Activated naive CD8-positive, alpha-beta T cell (primary cell): ENCODE results near the gene RIMS4.
"Not testable (repeated sequence)": the region's sequence is repeated elsewhere in the genome, so short reads cannot be mapped to it uniquely, and the experiment has no call there.

Experiments used
- H3K27ac Mint-ChIP-seq: one replicate; pipeline ENCODE4 v1.8.0; 2021; ENCODE audit warnings: mixed read lengths
- H3K27me3 Mint-ChIP-seq: one replicate; pipeline ENCODE4 v1.8.0; 2021; ENCODE audit warnings: mixed read lengths
- H3K36me3 Mint-ChIP-seq: one replicate; pipeline ENCODE4 v1.8.0; 2021; ENCODE audit warnings: mixed read lengths
- H3K4me1 Mint-ChIP-seq: one replicate; pipeline ENCODE4 v1.8.0; 2021; ENCODE audit warnings: low read depth, mixed read lengths
- H3K4me3 Mint-ChIP-seq: one replicate; pipeline ENCODE4 v1.8.0; 2021; ENCODE audit warnings: mild to moderate bottlenecking, mixed read lengths
- H3K9me3 Mint-ChIP-seq: one replicate; pipeline ENCODE4 v1.8.0; 2021; ENCODE audit warnings: low read depth, mixed read lengths

The RIMS4 gene

GRCh38 chr20:44768854-44769480, 41.4 kb downstream of the RIMS4 start:
- no peaks in the 10 kb centered on the region for H3K36me3 Mint-ChIP-seq
- H3K4me1 Mint-ChIP-seq: no peaks in the 10 kb centered on the region
- no peaks in the 10 kb centered on the region for H3K9me3 Mint-ChIP-seq

GRCh38 chr20:44768256-44768655, 42.1 kb downstream of the RIMS4 start:
- Mint-ChIP-seq H3K36me3 (no peaks in the 10 kb centered on the region), H3K9me3 (no peaks in the 10 kb centered on the region), H3K27ac (no peak overlapping the region), H3K4me1 (no peaks in the 10 kb centered on the region), H3K4me3 (no peak overlapping the region), H3K27me3 (peaks cover 2% of the 10 kb centered on the region)

More at GRCh38 chr20:44768854-44769480, 41.4 kb downstream of the RIMS4 start:
- no peak overlapping the region for H3K27ac Mint-ChIP-seq
- no peak overlapping the region for H3K4me3 Mint-ChIP-seq
- H3K27me3 Mint-ChIP-seq: peaks cover 2% of the 10 kb centered on the region

DNA sequence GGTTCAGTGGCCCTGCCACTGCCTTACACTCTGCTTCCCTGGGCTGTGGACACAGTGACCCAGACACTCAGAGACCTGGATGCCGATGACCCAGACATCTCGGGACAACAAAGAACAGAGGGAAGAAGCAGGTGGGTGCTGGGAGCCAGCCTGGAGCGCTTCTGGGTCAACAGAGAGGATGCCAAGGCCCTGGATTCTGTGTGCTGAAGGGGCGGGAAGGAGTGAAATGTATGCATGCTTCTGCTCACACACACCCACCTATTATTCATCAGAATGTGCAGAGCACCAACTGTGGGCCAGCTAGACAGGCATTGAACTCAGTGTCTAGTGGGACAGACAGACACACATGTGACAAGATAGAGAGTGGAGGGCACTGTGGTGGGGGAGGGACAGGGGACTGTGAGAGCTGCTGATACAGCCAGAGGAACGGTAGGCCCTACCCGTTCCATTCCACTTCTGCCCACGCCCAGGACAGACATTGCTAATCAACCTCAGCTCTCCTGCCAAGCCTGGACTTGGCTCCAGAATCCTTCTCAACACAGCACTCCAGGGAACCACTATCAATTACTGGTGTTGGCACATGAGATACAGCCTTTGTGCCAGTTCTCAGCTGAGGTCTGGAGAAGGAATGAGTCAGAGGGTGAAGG, 44.5 kb downstream of the RIMS4 start:
- no peak overlapping the region for H3K27ac Mint-ChIP-seq
- H3K27me3 Mint-ChIP-seq: no peaks in the 10 kb centered on the region
- H3K9me3 Mint-ChIP-seq: no peaks in the 10 kb centered on the region
- no peak overlapping the region for H3K4me3 Mint-ChIP-seq
- H3K36me3 Mint-ChIP-seq: no peaks in the 10 kb centered on the region
- H3K4me1 Mint-ChIP-seq: no peaks in the 10 kb centered on the region

DNA sequence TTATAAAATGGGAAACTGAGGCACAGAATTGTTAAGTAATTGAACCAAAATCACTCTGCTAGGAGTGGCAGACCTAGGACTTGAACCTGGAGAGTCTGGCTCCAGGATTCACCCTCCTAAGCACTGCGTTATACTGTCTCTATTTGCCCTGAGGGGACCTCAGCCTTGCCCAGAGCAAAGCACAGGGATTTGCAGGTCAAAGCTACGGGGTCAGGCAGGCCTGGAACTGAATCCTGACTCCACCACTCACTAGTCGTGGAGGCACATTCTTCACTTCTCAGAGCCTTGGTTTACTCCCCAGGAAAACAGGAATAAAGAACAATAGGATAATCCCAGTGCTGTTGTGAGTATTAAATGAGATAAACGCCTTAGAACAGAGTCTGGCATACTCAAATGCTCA, 45.3 kb downstream of the RIMS4 start:
- Mint-ChIP-seq H3K4me1 (no peaks in the 10 kb centered on the region), H3K27me3 (no peaks in the 10 kb centered on the region), H3K36me3 (no peaks in the 10 kb centered on the region), H3K4me3 (no peak overlapping the region), H3K9me3 (no peaks in the 10 kb centered on the region), H3K27ac (no peak overlapping the region)

- not testable (repeated sequence) for H3K27me3 Mint-ChIP-seq, H3K9me3 Mint-ChIP-seq, H3K4me1 Mint-ChIP-seq, H3K36me3 Mint-ChIP-seq, H3K27ac Mint-ChIP-seq, H3K4me3 Mint-ChIP-seq
Measured at GRCh38 chr20:44763798-44764197, 46.5 kb downstream of the RIMS4 start.

DNA sequence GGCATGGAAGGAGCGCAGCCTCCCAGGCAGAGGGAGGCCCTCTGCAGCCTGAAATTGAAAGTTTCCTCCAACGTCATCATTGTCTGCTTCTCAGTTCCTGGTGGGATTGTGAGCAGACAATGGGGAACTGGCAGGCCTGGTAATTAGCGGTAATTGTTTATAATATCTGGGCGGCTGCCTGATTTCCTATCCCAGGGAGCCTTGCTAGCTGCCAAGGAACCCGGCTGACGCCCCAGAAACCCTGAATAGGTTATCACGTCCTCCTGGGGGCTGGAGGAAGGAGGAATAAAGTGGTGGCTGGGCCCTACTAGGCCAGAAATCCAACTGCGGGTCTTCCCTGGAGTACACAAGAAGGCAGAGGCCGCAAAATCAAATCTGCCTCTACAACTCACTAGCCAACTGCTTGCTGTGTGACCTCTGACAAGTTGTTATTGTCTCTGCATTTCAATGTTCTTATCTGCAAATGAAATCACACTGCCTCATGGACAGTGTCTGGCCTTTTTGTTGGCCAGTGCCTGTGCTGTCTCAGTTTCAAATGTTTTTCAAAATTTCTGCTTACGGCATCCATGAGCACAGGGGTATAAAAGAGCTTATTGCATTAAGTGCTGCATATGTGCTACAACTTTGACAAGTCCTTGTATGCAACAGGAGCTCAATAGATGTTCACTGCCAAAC, 47.7 kb downstream of the RIMS4 start:
- Mint-ChIP-seq H3K9me3 (no peaks in the 10 kb centered on the region), H3K4me3 (no peak overlapping the region), H3K4me1 (no peaks in the 10 kb centered on the region), H3K27ac (no peak overlapping the region), H3K36me3 (no peaks in the 10 kb centered on the region), H3K27me3 (no peaks in the 10 kb centered on the region)

GRCh38 chr20:44761423-44761822, 48.9 kb downstream of the RIMS4 start:
- H3K4me1 Mint-ChIP-seq: no peaks in the 10 kb centered on the region
- no peaks in the 10 kb centered on the region for H3K36me3 Mint-ChIP-seq
- H3K9me3 Mint-ChIP-seq: no peaks in the 10 kb centered on the region
- no peak overlapping the region for H3K4me3 Mint-ChIP-seq
- no peak overlapping the region for H3K27ac Mint-ChIP-seq
- no peaks in the 10 kb centered on the region for H3K27me3 Mint-ChIP-seq

- Mint-ChIP-seq H3K4me1 (no peaks in the 10 kb centered on the region), H3K27ac (no peak overlapping the region), H3K9me3 (no peaks in the 10 kb centered on the region), H3K4me3 (no peak overlapping the region), H3K36me3 (no peaks in the 10 kb centered on the region), H3K27me3 (no peaks in the 10 kb centered on the region)
Measured at GRCh38 chr20:44759595-44759994, 50.8 kb downstream of the RIMS4 start.

DNA sequence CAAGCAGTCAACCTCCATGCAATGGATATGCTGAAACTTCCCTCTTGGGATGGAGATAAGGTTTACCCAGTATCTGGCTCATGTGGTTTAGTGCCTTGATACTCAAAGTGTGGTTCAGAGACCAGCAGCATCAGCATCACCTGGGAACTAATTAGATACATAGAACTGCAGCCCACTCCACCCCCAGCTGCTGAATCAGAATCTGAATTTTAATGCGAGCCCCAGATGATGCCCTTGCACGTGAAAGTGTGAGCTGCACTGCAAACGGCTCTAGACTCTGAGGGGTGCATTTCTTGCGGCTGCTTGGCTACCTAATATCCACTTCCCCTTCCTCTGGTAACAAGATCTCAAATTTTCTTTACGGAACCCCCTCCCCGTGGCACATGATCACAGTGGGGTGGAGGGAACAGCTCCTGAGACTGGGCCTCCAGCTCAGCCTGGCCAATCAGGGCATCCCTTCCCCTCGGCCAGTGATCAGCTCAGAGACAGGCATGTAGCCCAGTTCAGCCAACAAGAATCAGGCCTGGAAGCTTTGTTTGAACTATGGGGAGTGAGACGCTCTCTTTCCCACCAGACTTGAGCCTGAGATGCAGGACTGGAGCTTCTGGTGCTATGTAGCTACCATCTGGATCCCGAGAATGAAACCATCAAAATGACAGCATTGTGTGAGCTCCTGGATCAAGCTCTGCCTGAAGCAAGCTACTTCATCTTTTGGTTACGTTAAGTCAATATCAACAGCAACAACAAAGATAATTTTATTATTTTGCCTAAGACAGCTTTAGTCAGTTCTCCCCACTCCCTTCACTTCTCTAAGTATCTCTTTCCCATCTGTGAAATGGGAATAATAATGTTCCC, 51.9 kb downstream of the RIMS4 start:
- Mint-ChIP-seq H3K9me3 (no peaks in the 10 kb centered on the region), H3K4me1 (no peaks in the 10 kb centered on the region), H3K4me3 (no peak overlapping the region), H3K27ac (no peak overlapping the region), H3K27me3 (no peaks in the 10 kb centered on the region), H3K36me3 (no peaks in the 10 kb centered on the region)

DNA sequence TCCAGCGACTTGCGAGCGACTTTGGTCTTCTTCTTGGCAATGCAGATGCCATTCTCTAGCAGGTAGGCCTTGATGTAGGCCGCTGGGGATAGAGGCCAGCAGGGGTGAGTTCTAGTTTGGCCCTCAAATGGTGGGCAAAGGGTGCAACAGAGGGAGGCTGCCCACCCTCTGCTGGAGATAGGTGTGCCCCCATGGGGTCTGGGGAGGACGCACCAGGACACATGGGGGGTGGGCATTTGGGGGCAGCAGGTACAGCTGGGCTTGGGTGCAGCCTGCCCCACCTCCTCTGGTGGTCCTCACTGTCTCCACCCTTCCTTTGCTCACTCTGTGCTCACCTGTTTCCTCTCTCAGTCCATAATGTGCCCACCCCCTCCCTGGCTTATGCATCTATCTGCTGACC, 53.4 kb downstream of the RIMS4 start:
- Mint-ChIP-seq H3K4me1 (no peaks in the 10 kb centered on the region), H3K36me3 (no peaks in the 10 kb centered on the region), H3K4me3 (no peak overlapping the region), H3K9me3 (no peaks in the 10 kb centered on the region), H3K27me3 (no peaks in the 10 kb centered on the region), H3K27ac (no peak overlapping the region)

DNA sequence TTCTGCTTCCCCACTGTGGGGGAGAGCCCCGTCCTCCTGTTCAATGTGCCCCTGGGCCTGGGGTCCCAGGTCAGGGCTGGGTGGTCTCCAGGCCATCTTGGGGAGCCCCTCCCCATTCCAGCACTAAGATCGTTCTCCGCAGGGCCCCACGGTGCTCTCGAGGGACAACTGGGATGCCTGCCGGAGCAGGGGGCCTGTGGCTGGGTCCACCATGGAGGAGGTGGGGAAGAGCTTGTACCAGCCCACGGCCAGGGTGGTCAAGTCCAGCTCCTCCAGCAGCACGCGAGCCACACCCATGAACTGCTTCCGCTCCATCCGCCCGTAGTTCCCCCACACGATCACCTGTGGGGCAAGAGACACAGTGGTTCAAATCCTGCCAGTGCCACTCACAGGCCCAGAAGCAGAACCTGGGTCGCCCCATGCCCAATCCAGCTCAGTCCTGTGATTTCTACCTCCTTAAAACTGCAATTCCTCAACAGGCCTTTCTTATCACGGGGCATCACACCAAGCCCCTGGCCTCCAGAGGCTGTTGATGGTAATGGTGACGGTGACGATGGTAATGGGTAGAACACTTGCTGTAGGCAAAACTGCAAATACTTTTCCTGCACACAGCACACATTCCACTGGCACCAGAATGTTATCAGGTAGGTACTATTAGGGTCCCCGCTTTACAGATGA, 54.2 kb downstream of the RIMS4 start:
- H3K27me3 Mint-ChIP-seq: peaks cover 2% of the 10 kb centered on the region
- H3K36me3 Mint-ChIP-seq: no peaks in the 10 kb centered on the region
- no peaks in the 10 kb centered on the region for H3K4me1 Mint-ChIP-seq
- no peak overlapping the region for H3K4me3 Mint-ChIP-seq
- H3K9me3 Mint-ChIP-seq: no peaks in the 10 kb centered on the region
- H3K27ac Mint-ChIP-seq: no peak overlapping the region

DNA sequence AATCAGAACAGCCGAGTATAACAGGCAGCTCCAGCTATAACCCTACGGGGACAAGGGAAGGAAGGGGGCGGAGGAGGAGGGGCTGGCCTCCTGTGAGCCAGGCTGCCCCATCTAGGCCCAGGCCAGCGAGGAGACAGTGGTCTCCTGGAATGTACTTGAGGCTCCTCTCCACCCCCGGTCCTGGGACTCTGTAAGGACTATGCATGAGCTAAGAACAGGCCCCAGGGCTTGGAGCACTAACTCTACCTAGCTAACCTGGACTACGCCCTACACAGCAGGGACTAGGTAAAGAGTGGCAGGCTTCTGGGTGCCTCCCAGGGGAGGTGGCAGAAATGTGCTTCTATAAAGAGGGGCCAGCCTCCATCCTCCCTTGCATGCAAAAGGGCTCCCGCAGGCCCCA, 55.8 kb downstream of the RIMS4 start:
- Mint-ChIP-seq H3K9me3 (no peaks in the 10 kb centered on the region), H3K4me3 (no peak overlapping the region), H3K27ac (no peak overlapping the region), H3K36me3 (no peaks in the 10 kb centered on the region), H3K27me3 (peaks cover 3% of the 10 kb centered on the region), H3K4me1 (no peaks in the 10 kb centered on the region)

DNA sequence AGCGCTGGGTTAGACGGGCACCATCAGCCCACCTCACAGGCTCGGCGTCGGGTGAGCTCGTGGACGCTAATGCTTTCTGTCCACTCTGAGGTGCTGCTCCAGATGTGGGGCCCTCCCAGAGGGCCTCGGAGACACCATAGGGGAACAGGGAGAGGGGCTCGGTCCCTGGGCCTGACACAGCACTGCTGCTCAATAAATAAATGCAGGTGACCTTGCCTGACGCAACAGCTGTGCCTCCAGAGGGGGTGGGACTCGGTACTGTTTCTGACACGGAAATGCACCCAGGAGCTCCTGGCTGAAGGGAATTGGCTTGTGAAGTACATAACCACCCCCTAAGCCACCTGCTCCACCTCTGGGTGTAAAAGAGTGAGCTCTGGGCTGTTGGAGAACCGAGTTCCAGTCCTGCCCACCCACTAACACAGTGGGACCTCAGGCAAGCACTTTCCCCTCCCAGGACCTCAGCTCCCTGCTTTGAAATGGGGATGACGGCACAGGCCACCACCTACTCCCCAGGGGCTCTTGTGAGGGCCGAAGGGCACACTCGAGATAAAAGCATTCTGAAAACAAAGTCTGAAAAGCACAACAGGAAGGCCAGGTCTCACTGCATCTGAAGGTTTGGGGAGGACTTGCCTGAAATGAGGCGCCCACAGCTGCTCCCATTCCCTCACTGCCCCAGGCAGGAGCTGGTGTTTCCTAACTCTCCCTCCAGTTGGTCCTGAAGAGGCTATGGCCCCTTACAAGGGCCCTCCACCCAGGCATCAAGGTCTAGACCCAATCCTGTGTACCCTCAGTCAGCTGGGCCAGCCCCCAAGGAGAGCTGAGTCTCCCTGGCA, 58.0 kb downstream of the RIMS4 start:
- no peak overlapping the region for H3K4me3 Mint-ChIP-seq
- no peaks in the 10 kb centered on the region for H3K9me3 Mint-ChIP-seq
- no peak overlapping the region for H3K27ac Mint-ChIP-seq
- peaks cover 8% of the 10 kb centered on the region for H3K27me3 Mint-ChIP-seq
- no peaks in the 10 kb centered on the region for H3K36me3 Mint-ChIP-seq
- peaks cover 2% of the 10 kb centered on the region for H3K4me1 Mint-ChIP-seq
